Epithelial cell of prostate (primary cell): ENCODE measurements around the gene MUL1.
A peak's percentile ranks its signal among the peaks of the same experiment; 100 is the strongest.

ENCODE experiments used
- DNase-seq: peaks from one replicate; pipeline ENCODE4 v3.0.0-alpha.2; 2011; ENCODE audit warnings: low read depth, low spot score
- H3K27ac ChIP-seq: fragments of 450-650 bp; 2 replicates; pipeline ENCODE4 v1.5.1; 2017; ENCODE audit warnings: mild to moderate bottlenecking

The MUL1 gene

DNA sequence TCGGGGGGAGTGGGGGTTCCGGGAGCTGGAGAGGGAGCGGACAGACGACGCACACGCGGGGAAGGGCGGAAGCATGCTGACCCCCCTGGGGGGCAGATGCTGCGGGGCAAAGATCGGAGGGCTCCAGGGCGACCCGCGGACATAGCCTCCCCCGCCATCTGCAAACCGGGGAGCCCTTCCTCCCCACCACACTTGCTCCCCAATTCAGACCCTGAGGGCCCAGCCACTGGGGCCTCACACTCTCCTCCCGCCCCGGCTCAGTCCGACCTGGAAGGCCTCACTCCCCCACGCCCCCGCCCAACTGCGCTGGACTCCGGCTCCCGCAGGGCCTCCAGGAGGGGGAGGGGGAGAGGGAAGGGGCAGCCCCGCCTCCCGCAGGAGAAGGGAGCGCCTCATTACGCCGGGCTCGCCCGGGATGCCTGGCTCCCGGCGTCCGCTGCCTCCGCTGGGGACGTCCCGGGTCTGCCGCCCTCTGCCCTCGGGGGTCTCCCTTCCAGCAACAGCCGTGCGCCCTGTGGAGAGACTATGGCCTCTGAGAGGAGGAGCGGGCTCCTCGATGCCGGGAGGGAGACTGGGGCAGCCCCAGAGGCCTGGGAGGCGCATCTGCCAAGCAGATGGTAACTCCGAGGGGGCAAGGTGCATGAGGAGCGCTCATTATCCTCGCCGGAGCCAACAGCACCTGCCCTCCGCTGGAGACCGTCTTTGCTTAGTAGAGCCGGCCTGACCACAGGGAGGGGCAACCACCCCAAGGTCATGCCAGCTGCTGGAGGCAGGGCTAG, 21.3 kb downstream of the MUL1 start:
- H3K27ac ChIP-seq: peak overlapping the region; percentile 88
- no peak for DNase-seq

DNA sequence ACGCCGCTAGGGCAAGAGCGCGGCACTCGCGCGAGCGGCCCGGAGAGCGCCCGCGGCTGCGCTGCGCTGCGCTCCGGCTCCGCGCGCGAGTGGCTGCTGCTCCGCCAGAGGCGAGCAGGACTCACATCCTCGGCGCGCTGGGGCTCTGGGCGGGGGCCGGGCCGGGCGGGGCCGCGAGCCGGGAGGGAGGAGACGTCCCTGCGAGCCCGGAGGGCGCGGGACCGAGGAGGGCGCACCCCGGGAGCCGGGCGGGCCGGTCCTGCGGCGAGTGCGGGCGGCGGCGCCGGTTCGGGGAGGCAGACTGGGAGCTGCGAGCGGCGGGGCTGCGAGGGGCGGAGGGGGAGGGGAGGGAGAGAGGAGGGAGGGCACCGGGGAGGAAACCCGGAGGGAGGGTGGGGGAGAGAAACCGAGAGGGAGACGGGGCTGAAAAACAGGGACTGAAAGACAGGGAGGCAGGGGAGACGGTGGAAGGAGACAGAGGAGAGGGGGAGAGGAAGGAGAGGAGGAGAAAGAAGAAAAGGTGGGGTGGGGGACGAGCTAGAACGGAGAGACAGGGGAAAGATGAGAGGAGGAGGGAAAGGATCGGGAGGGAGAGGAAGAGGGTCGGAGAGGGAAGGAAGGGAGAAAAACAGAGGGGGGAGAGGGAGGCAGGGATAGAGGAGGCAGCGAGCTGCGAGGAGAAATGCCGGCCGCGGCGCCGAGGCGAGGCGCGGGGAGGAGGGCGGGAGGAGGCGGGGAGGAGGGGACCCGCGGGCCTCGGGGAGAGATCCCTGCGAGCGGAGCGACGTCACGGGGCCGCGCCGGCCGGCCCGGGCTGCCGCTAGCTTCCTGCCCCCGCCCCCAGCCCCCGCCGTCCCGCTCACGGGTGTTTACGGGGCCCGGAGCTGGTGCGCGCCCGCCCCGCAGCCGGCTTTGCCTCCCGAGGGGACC, 22.2 kb downstream of the MUL1 start, which contains the start of gene CAMK2N1:
Gene CAMK2N1, minus strand, starts transcription at position 684 of the 930 bp plus-strand sequence. CDS start 831 bp downstream, outside the sequence.
- peak within 1 kb of the TSS; percentile 88 for H3K27ac ChIP-seq
- no peak for DNase-seq

DNA sequence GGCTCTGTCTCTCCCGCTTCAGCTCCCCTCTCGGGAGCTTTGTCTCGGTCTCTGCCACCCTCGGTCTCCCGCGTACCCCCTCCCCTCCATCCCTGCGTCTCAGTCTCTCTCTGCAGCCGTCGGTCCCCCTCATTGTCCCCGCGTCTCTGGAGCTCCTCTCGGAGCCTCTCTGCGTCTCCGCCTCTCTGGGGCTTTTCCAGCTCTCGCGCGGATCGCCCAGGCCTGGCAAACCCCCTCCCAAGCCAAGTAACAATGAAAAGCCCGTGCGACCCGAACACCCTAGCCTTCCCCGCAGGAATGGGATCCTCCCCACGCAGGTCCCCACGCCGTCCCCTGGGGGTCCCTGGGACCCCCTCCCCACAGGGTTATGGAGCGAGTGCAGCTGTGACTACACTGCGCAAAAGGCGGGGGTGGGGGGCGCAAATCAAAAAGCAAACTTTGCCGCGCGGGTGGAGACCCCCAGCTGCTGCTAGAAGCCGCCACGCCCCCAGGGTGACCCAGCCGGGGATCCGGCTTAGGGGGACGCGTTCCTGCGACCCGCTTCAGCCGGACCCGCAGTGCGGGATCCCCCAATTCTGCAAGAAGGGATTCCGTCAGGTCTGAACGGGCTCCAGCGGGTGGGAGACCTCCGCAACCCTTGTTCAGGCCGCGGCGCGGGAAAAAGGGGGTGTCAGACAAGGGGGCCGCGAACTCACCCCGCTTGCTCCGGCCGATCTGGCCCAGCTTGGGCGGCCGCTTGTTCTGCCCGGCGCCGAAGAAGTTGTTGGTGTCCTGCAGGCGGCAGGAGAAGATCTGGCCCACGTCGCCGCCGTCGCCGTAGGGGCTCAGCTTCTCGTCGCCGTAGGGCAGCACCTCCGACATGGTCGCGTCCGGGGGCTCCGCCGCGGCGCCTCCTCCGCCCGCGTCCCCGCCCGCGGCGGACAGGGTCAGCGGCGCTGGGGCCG, 23.2 kb downstream of the MUL1 start:
- DNase-seq: no peak
- H3K27ac ChIP-seq: peak overlapping the region; percentile 88

DNA sequence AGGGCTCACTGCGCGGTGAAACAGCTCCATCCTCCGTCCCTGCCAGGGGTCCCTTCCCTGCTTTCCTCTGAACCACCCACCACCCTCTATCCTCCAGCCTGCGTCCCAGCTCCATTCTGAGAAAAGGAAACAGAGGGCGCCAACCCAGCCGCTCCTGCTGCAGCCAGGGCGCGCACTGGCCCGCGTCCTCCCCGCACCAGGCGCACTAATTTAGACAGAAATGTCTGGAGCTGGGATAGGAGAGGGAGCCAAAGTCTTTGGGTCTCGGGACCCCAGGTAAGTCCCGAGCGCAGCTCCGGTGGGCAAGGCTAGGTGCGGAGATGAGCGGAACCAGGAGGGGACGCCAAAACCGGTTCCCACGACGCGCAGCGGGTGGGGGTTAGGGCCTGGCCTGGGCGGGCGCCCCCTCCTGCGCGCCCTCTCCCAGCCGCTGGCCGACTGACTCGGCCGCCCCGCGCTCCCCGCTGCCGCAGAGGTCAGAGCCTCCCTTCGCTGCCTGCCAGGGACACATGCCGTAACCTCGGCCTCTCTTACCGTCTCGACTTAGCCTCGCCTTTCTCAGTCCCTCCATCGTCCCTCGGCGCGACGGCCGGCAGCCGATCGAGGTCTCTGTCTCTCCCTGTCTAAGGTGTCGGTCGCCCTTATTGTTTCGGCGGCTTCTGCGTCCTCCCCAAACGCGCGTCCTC, 24.0 kb downstream of the MUL1 start:
- peak overlapping the region; percentile 88 for H3K27ac ChIP-seq
- DNase-seq: no peak

DNA sequence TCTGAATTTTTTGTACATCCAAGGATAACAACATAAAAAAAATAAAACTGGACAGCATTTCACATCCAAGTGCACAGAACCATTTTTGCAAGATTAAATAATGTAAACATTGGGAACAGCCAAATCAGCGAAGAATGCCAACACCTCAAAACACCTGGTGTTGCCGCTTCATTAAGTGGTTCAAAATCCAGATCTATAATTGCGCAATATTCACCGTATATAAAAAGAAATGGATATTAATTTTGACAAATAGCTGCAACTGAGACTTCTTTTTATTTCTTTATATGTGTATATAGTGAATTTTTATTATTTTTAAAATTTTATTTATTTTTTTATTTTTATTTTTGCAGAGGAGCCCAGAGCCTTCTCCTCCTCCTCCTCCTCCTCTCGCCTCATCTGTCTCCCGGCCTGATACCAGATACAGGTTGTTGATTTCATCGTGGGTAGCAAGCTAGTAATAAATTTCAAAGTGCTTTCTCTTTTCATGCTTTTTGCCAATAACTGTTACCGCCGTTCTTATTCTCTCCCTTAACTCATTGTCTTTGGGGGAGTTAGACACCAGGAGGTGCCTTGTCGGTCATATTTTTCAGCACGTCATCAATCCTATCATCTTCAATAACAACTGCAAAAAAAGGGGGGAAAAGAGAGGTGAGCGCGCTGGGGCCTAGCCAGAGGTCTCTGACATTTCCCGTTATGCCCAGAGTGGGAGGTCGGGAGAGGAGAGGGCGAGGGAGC, 24.7 kb downstream of the MUL1 start:
- H3K27ac ChIP-seq: no peak overlapping the region
- DNase-seq: no peak

DNA sequence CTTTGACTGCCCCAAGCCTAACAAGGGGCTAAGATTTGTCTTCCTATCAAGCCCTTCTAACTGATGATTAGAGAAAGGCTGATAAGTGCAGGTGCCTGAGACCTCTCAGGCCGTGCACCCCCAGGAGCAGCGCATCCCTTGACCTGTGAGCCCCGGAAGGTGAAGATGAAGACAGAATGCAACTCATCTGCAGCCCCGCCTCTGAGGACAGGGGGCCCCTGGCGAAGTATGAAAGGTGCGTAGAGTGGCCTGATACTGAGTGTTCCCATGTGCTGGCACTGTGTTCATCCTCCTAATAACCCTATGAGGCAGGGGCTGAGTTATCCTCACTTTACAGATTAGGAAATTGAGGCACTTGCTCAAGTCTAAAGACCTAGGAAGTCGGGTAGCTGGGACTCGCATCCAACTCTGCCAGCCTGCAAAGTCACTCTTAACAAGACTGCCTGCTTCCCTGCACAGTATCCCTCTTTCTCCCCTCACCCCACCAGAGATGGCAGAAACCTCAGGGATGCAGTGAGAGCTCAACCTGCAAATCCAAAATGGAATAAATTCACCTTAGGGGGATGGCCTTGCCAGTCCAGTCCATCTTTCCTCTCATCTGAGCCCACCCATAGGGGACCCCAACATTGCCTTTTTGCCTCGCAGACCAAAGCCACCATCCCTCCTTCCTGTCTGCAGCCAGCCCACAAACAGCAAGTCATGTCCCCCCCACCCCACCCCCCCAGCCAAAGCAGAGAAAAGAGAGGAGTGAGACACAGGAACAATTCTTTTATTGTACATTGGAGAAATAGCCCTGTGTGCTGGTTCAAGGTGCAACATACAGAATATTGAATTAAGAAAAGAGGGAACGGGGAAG, 26.1 kb downstream of the MUL1 start:
- DNase-seq: no peak
- peak overlapping the region; percentile 32 for H3K27ac ChIP-seq

DNA sequence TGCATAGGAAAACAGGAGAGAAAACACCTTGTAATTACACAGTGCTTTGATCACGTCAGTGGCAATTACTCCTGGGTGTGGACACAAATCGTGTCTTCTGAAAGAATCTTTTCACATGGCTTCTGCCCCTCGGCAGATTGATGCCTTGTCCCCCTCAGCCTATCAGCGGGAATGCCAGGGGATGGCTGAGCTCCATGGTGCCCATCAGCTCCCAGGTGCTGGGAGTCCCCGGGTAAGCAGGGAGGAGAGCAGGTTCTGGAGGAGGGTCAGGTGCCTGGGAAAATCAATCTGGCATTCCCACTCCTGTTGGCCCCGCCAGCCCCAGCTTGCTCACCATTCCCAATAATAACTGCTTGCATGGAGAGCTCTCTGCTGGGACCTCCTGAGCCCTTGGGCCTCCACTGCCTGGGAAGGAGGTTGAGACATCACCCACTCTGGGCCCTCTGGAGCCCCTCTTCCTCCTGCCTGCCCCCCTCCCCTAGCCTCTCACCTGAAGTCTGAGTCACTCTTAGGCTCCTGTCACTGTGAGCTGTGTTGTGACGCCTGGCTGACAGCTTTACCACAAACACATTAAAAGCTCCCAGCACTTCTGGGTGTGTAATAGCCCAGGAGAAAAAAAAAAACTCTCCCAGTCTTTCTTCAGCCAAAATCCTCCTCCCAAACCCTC, 26.9 kb downstream of the MUL1 start:
- no peak for DNase-seq
- H3K27ac ChIP-seq: peak overlapping the region; percentile 32

DNA sequence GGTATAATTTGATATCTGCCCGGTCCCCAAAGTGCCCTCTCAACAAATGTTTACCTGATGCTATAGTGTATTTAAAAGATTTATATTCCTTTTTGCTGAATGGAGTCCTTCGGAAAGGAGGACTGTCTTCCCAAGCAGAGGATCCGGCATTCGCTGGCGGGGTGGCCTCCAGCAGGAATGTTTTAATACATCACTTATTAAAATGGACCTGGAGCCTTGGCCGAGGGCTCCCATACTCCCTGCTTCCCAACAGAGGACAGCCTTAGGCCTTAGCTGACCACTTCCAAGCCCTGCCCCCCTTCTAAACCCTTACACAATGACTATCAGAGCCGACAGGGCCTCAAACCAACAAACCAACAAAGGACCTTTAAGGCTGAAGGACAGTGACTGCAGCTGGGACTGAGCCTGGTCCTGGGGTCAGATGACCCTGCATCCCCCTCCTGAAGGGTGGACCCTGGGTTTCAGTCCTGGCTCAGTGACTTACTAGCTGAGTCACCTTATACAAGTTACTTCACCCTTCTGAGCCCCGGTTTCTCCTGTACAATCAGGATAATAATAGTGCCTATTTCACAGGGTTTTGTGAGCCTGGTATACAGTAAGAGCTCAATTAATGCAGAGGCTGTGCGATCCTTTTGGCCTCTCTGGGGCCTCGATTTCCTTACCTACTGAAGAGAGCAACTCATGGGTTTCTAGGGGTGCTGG, 27.6 kb downstream of the MUL1 start:
- peak overlapping the region; percentile 32 for H3K27ac ChIP-seq
- DNase-seq: no peak

DNA sequence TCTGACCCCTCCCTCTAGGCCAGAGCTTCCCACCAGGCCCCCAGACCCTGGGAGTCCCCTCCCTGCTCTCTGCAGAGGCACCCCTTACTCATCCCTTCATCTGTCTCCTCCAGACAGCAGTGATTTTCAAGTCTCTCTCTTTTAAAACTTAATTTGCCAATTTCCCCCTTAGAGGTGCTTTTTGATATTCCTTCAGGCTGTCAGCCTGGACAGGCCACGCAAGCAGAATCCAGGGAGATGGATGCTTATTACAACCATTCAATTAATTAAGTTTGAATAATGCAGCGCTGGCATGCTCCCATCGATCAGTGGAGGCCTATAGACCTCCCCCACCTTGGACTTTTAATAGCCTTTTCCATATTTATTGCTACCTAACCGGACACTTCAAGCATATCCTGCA, 28.1 kb downstream of the MUL1 start:
- DNase-seq: no peak
- H3K27ac ChIP-seq: no peak overlapping the region

DNA sequence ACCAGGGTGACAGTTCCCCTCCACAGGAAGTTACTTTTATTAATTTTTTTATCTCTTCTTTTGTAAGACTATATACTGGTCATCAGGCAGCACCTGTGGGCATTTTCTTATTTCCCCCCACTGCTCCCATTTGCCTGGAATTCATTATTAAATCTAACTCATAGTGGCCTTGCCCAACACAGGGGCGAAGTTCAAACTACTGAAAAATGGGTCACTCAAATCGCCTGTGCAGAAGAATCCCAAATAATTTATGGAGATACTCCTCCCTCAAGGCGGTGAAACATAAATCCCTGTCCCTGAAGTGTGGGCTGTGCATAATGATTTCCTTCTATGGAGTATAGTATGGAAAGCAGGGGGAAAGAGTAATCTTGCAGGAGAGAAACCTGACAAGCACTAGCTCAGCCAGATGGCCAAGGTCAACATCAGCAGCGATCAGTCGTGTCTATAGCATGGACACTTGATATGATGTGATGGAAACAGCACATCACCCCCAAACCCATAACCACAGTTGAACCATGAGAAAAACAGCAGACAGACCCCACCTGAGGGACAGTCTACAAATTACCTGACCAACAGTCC, 29.8 kb downstream of the MUL1 start:
- no peak overlapping the region for H3K27ac ChIP-seq
- no peak for DNase-seq

DNA sequence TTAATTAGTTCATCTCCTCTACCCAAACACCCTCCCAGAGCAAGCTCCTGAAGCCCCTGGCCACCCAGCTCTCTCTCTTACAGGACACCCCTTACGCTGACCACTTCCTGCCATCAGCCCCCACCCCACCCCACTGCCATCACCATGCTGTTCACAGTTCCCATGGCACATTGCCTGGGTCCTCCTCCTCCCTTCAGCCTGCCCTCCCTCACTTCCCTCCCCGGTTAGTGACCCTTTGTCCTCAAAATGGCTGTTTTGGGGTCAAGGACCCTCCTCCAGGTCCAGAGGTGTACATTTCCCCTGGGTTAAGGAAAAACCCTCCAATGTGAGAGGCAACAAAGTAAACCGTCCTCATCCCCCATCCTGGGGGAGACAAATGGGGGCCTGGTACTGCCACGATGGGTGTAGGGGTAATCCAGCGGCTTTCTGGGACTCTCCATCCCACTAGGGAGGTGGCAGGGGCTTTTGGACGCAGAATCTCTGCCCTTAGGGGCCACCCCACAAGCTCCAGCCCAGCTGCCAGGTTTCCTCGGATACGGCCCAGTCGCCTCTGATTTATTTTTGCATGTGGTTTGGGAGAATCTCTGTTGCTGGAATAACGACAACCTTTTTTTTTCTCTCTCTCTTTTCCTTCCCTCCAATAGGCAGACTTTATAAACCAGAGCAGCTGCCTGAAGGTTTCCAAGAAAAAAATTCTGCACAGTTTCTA, 30.4 kb downstream of the MUL1 start:
- no peak overlapping the region for H3K27ac ChIP-seq
- no peak for DNase-seq

DNA sequence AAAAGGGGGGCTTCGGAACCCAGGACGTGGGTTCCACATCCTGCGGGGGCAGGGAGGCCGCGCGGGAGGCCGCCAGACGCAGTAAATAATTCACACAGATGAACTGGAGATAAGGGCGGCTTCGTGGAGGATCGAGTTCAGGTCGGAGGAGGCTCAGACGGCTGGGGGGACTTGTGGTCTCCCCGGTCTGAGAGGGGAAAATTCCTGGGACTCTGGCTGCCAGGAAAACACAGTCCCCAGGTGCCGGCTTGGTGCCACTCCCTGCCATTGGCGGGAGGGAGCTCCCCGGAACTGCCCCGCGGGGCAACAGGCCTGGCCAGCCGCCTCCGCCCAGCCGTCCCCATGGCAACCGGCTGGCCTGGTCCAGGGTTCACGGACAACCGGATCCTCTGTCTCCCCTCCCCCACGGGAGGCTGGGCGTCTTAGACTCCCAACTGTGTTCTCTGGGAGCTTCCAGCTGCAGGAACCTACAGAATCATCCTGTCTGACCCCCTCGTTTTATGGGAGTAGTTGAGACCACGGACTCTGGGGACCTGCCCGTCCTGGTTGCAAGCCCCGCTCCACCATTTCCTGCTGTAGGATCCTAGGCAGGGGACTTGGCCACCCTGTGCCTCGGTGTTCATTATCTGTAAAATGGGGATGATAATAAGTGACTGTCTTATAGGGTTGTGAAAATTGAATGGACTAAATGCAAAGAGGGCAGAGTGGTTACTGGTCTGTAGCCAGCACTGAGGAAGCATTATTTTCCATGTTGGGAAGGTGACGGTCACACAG, 31.5 kb downstream of the MUL1 start:
- no peak for DNase-seq
- H3K27ac ChIP-seq: no peak overlapping the region

DNA sequence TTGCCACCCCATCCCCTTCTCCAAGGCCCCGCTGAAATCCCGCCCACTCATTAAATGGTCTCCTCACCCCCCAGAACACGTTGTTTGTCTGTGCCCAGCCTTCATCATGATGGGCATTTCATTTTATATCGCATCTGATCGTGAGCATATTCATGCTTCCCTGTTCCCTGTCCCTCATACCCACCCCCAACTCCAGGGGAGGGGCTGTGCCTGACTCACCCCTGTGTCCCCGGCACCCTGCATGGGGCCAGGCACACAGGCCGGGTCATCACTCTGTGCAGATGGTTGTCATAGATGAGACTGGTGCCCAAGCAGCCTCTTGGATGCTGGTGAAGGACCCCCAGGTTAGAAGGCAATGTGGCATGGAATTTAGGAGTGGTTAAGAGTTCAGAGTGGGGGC, 33.0 kb downstream of the MUL1 start:
- no peak for DNase-seq
- no peak overlapping the region for H3K27ac ChIP-seq

DNA sequence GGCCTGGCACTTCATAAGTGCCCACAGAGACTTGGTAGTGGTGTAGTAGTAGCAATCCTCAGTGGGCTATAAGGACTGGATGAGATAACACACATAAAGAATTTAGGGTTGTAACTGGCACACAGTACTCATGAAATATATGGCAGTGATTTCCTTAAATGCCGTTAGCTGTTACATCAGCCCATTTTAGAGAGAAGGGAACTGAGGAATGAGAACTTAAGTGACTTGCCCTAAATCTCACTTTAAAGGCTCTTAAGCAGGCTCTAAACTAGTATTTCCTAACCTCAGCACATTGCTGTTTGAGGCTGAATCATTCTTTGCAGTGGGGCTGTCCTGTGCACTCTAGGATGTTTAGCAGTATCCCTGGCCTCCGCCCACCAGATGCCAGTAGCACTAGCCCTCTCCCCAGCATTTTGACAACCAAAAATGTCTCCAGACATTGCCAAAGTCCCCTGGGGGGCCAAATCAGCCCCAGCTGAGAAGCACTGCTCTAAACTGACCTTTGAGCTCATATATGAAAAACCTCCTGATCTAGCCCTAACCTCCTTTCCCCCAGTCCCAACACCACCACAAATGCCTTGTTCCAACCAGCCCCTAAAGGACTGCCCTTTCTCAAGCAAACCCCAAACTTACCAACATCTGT, 33.5 kb downstream of the MUL1 start:
- H3K27ac ChIP-seq: no peak overlapping the region
- DNase-seq: no peak

DNA sequence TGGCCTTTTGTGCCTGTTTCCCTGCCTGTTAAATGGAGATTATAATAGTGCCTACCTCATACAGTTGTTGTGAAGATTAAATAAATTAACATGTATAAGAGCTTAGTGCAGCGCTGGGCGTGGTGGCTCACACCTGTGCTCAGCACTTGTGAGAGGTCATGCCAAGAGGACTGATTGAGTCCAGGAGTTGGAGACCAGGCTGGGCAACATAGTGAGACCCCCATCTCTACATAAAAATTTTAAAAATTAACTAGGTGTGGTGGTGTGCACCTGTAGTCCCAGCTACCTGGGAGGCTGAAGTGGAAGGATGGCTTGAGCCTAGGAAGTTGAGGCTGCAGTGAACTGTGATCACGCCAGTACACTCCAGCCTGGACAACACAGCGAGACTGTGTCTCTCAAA, 34.1 kb downstream of the MUL1 start:
- DNase-seq: no peak
- no peak overlapping the region for H3K27ac ChIP-seq
